SK-N-SH treated with all-trans-retinoic acid at 6 μM for 48 hours (cell line): ENCODE measurements around the gene IGSF11.

Source experiments
- BACH2 ChIP-seq: fragments of 250-450 bp; sonication (Bioruptor Pico); IDR thresholded peaks from 2 replicates; pipeline ENCODE4 v1.9.0; 2021; ENCODE audit warnings: mild to moderate bottlenecking, borderline replicate concordance
- CREB5 ChIP-seq: fragments of 250-450 bp; sonication (Bioruptor Pico); IDR thresholded peaks from 2 replicates; pipeline ENCODE4 v1.5.1; 2020; ENCODE audit warnings: low read depth, mild to moderate bottlenecking, moderate library complexity
- CSDC2 ChIP-seq: fragments of 250-450 bp; sonication (Bioruptor Pico); IDR thresholded peaks from 2 replicates; pipeline ENCODE4 v1.5.0; 2020; ENCODE audit warnings: mild to moderate bottlenecking, moderate library complexity
- ESRRG ChIP-seq: fragments of 250-450 bp; sonication (Bioruptor Pico); IDR thresholded peaks from 2 replicates; pipeline ENCODE4 v1.6.1; 2021; ENCODE audit warnings: mild to moderate bottlenecking
- GLIS3 ChIP-seq: fragments of 250-450 bp; sonication (Bioruptor Pico); IDR thresholded peaks from 2 replicates; pipeline ENCODE4 v1.5.0; 2020; ENCODE audit warnings: mild to moderate bottlenecking, moderate library complexity
- ISL1 ChIP-seq: fragments of 250-450 bp; sonication (Bioruptor Pico); IDR thresholded peaks from 2 replicates; pipeline ENCODE4 v2.1.2; 2022; ENCODE audit warnings: mild to moderate bottlenecking, moderate library complexity
- PATZ1 ChIP-seq: fragments of 250-450 bp; sonication (Bioruptor Pico); IDR thresholded peaks from 2 replicates; pipeline ENCODE4 v1.8.0; 2020; ENCODE audit warnings: mild to moderate bottlenecking, moderate library complexity, borderline replicate concordance
- POU6F1 ChIP-seq: fragments of 250-450 bp; sonication (Bioruptor Pico); IDR thresholded peaks from 2 replicates; pipeline ENCODE4 v1.8.0; 2021; ENCODE audit warnings: low read depth, mild to moderate bottlenecking, moderate library complexity, borderline replicate concordance
- RARB ChIP-seq: fragments of 250-450 bp; sonication (Bioruptor Pico); IDR thresholded peaks from 2 replicates; pipeline ENCODE4 v1.8.0; 2021; ENCODE audit warnings: mild to moderate bottlenecking, moderate library complexity
- SNAI2 ChIP-seq: fragments of 250-450 bp; sonication (Bioruptor Pico); IDR thresholded peaks from 2 replicates; pipeline ENCODE4 v1.5.0; 2020; ENCODE audit warnings: mild to moderate bottlenecking, moderate library complexity
- TCF4 ChIP-seq: fragments of 250-450 bp; sonication (Bioruptor Pico); IDR thresholded peaks from 2 replicates; pipeline ENCODE4 v1.8.0; 2021; ENCODE audit warnings: mild to moderate bottlenecking, moderate library complexity, borderline replicate concordance
- ZC3H10 ChIP-seq: fragments of 250-450 bp; sonication (Bioruptor Pico); IDR thresholded peaks from 2 replicates; pipeline ENCODE4 v1.5.1; 2021; ENCODE audit warnings: mild to moderate bottlenecking, moderate library complexity
- ZNF565 ChIP-seq: fragments of 450-650 bp; formaldehyde crosslinking; conservative IDR thresholded peaks from 2 replicates; pipeline ENCODE4 v1.5.0; 2020; ENCODE audit warnings: low read depth, mild to moderate bottlenecking, moderate library complexity

DNA sequence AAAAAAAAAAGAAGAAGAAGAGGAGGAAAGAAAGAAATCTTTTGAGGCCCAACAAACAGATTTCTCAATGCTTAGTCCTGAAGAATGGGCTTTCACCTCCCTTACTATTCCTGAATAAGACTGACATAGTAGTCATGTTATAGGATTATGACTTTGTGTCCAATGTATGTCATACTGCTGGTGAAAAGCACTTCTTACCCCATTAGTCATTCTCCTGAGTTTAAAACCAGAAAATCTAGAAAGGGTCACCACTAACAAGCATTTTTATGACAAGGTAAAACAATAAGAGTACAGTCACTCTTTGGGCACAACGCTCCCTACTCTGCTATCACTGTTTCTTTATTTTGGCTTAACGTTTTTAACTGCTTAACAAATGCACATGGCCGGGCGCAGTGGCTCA, 88.2 kb downstream of the IGSF11 start:
- TF ChIP-seq RARB (CRISPR knock-in tag) = no peak
- TF ChIP-seq ZC3H10 (CRISPR knock-in tag) = no peak
- TF ChIP-seq BACH2 (CRISPR knock-in tag) = no peak
- TF ChIP-seq PATZ1 (CRISPR knock-in tag) = no peak
- no peak for TF ChIP-seq POU6F1
- no peak for TF ChIP-seq CSDC2 (CRISPR knock-in tag)
- no peak for TF ChIP-seq ESRRG (CRISPR knock-in tag)
- TF ChIP-seq TCF4 = no peak
- no peak for TF ChIP-seq GLIS3 (CRISPR knock-in tag)
- TF ChIP-seq ZNF565 (CRISPR knock-in tag) = no peak
- no peak for TF ChIP-seq CREB5
- no peak for TF ChIP-seq ISL1 (CRISPR knock-in tag)
- no peak for TF ChIP-seq SNAI2 (CRISPR knock-in tag)
